HCT116 (cell line): Measurements from ENCODE around the gene CACNA1C.

Experiments used
- CEBPB ChIP-seq: IDR thresholded peaks from 2 replicates; pipeline ENCODE4 v1.6.1; 2012; ENCODE audit warnings: low read depth
- ELF1 ChIP-seq: IDR thresholded peaks from 2 replicates; pipeline ENCODE4 v1.6.1; 2012; ENCODE audit warnings: low read depth, borderline replicate concordance
- EZH2 ChIP-seq: fragments of 200-600 bp; sonication (generic); IDR thresholded peaks from 2 replicates; pipeline ENCODE4 v1.6.1; 2017; ENCODE audit warnings: antibody characterized with exemption, mixed run types
- EZH2phosphoT487 ChIP-seq: fragments of 200-600 bp; IDR thresholded peaks from 2 replicates; pipeline ENCODE4 v1.6.1; 2018; ENCODE audit warnings: antibody characterized with exemption, borderline replicate concordance
- JUND ChIP-seq: IDR thresholded peaks from 2 replicates; pipeline ENCODE4 v1.6.1; 2012
- POLR2A ChIP-seq: IDR thresholded peaks from 2 replicates; pipeline ENCODE4 v1.7.0; 2011; ENCODE audit warnings: borderline replicate concordance; ENCODE audit not compliant: insufficient read depth, insufficient read length; ENCODE audit errors: extremely low read depth
- RAD21 ChIP-seq: IDR thresholded peaks from 2 replicates; pipeline ENCODE4 v1.6.1; 2012; ENCODE audit warnings: low read depth, mild to moderate bottlenecking
- TCF7L2 ChIP-seq: IDR thresholded peaks from 2 replicates; pipeline ENCODE4 v1.7.0; 2011; ENCODE audit warnings: borderline replicate concordance, inconsistent platforms; ENCODE audit not compliant: insufficient read depth, insufficient read length; ENCODE audit errors: extremely low read depth
- YY1 ChIP-seq: IDR thresholded peaks from 2 replicates; pipeline ENCODE4 v1.6.1; 2011; ENCODE audit warnings: low read length, low read depth, moderate library complexity, mild to moderate bottlenecking; ENCODE audit not compliant: insufficient replicate concordance; ENCODE audit errors: extremely low read depth
- TF ChIP-seq, protein P1 (sequence below), 3 experiments: fragments of 200-600 bp in 1 of 3; sonication (generic) in 1 of 3; IDR thresholded peaks in 2 of 3; conservative IDR thresholded peaks in 1 of 3; 2 replicates each; pipeline ENCODE4 v1.5.1; 2012 to 2017; ENCODE audit warnings: low read depth in 2 of 3, low read length in 2 of 3, antibody characterized with exemption in 1 of 3, borderline replicate concordance in 1 of 3, control low read depth in 1 of 3, mild to moderate bottlenecking in 1 of 3, mixed read lengths in 1 of 3, mixed run types in 1 of 3, moderate library complexity in 1 of 3; ENCODE audit not compliant: insufficient read depth in 1 of 3
- TF ChIP-seq, protein P2 (sequence below): IDR thresholded peaks from 2 replicates; pipeline ENCODE4 v1.6.1; 2012

DNA sequence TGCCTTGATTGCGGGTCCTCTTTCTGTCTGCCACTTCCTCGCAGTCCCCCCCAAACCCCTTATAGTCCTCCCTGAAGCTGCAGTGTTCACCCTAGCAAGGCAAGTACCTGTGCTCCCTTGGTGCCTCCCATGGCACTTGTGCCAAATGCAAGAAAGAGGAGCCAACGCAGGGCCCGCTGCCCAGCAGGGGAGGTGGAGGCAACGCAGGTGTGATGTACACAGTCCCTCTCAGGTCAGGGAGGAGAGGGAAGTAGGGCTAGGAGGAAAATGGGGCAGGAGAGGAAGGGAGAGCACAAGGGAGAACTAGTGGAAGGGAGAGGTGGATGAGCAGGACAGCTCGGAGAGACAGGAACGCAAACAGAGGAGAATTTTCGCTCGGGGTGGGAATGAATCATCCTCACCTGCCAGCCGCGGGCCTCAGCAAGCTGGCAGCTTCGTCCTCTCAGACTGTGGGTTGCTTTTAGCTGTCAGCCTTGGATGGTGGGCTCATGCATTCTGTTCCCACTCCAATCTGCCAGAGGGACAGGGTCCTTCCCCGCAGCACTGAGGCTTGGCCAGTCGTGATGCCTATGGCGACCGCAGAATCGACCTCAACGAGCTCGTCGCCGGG lies 357.0 kb downstream of the CACNA1C start:
- TF ChIP-seq, protein P1, sequence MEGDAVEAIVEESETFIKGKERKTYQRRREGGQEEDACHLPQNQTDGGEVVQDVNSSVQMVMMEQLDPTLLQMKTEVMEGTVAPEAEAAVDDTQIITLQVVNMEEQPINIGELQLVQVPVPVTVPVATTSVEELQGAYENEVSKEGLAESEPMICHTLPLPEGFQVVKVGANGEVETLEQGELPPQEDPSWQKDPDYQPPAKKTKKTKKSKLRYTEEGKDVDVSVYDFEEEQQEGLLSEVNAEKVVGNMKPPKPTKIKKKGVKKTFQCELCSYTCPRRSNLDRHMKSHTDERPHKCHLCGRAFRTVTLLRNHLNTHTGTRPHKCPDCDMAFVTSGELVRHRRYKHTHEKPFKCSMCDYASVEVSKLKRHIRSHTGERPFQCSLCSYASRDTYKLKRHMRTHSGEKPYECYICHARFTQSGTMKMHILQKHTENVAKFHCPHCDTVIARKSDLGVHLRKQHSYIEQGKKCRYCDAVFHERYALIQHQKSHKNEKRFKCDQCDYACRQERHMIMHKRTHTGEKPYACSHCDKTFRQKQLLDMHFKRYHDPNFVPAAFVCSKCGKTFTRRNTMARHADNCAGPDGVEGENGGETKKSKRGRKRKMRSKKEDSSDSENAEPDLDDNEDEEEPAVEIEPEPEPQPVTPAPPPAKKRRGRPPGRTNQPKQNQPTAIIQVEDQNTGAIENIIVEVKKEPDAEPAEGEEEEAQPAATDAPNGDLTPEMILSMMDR (IDR thresholded peaks at IDR 0.05 in 2 of 3, conservative IDR thresholded peaks at IDR 0.05 in 1 of 3; ENCODE audit: borderline replicate concordance in 1 of 3, insufficient read depth in 1 of 3, low read depth in 2 of 3, low read length in 2 of 3): no peak
- TF ChIP-seq, protein P2, sequence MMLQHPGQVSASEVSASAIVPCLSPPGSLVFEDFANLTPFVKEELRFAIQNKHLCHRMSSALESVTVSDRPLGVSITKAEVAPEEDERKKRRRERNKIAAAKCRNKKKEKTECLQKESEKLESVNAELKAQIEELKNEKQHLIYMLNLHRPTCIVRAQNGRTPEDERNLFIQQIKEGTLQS: no peak
- TF ChIP-seq TCF7L2: no peak
- TF ChIP-seq POLR2A: no peak
- TF ChIP-seq YY1: no peak
- TF ChIP-seq EZH2phosphoT487: no peak
- no peak for TF ChIP-seq CEBPB
- TF ChIP-seq RAD21: no peak
- TF ChIP-seq ELF1: no peak
- no peak for TF ChIP-seq EZH2
- no peak for TF ChIP-seq JUND
